Muscle of arm (tissue), 12 donors: ENCODE data around the gene CADM2. TPM values are rescaled to one million over a fixed set of nuclear protein-coding genes. Genes with fewer than 3 reads are reported as not detected.

Experiments
- DNase-seq: peaks from one replicate; pipeline ENCODE4 v3.0.0-alpha.2; 2013
- polyA plus RNA-seq, 12 donors: library from polyadenylated mRNA; unstranded; fragments of 120-200 nt; gene quantifications; one replicate each; pipeline ENCODE4 v1.2.1, GENCODE V29; 2013; ENCODE audit not compliant: insufficient read length in 12 of 12

CADM2 gene
- polyA plus RNA-seq, 12 donors = 2.3 to 28.5 (median 5.5) TPM; not detected in 1

DNA sequence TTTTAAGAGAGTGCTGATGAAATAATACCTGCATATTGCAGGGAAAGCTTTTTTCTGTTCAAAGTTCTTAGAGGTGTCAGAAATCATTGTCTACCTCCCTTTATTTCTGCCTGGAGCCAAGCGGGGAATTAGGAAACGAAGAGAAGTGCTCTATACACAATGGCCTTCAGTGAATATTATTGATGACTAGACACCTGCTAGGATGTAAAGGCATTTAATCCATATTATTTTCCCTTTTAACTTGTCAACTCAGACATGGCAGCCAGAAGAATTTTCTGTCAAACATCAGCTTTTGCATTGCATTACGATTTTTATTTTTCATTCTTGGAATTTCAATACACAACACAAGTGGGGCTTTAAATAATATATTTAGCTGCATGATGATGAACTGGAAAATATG, 24.7 kb downstream of the CADM2 start:
- DNase-seq = no peak

DNA sequence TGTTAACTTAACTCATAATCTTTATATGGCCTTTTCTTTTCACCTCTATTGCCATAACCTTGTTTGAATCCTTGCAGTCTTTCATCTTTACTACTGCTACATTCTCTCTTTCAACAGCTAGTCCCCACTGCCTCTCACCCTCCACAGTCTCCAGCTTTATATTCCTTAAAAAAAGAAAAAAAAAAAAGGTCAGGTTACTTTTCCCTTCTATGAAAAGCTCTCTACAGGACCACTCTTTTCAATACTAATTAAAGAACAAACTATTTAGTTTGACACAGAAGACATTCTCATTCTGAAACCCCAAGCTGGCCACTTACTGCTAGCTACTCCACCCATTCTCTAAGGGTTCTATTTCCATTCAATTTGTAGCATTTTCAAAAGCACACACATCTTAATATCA, 25.6 kb downstream of the CADM2 start:
- no peak for DNase-seq

DNA sequence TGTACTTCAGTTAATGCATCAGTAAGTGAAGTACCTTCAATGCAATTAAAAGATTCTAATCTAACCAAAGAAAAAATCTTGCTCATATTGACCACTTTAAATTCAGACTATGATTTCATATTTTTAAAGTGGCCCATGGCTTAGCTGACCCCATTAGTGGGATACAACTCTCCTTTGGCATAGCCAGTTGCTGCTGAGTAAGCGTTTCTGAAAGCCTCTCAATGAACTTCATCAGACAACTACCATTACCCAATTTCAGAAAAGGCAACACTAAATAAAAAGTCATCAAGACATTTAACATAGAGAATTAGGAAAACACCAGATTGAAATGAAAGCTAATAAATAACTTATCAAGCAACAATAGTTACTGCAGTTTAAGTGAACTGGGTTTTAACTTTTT, 27.0 kb downstream of the CADM2 start:
- no peak for DNase-seq

DNA sequence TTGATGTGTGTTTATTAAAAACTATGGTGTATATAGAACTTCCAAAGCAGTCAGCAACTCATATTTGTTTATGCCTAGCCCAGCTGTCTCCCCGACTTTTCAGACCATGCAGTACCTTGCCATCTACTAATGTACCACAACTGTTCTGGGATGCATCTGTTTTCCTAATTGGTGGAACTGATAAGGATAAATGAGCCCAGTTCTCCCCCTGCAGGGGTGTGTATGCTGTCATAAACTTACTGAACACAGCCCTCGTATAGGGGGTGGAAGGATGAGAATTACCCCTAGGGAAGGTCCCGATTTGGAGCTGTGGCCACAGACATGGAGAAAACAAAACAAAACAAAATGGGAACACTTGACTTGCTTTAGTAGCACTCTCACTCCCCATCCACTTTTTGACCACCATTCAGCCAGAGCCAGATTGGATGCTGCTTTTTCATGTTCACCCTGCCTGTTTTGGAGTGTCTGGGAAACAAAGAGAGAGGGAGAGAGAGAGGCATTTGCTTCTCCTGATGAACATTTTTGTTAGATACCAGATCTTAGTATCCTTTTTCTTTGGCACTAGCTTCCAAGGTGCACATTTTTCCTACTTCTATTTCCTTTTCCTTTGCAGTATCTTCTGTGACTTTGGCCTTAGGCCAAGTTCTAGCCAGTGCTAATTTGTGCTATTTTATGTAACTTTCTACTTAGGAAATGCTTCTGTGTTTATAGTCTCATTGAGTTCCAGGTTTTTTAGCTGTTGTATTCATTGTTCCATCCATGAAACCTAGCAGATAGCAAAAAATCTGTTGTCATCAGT, 29.1 kb downstream of the CADM2 start:
- DNase-seq = no peak

DNA sequence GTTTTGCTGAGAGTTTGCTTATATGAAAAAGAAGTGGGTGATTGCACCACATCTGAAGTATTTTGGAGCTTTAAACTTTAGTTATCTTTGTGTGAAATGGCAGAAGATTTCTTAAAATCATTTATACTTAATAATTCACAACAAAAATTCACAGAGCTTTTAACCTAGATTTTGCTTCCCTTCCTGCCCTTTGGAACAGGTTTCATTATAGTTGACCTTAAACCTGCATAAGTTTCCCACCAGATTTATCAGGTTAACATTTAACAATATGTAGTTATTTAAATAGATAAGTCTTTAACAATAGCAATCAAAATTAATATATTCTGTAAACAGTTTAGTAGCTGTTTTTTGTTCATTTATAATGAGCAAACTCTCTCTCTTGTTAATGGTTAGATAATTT, 30.3 kb downstream of the CADM2 start:
- DNase-seq = no peak

DNA sequence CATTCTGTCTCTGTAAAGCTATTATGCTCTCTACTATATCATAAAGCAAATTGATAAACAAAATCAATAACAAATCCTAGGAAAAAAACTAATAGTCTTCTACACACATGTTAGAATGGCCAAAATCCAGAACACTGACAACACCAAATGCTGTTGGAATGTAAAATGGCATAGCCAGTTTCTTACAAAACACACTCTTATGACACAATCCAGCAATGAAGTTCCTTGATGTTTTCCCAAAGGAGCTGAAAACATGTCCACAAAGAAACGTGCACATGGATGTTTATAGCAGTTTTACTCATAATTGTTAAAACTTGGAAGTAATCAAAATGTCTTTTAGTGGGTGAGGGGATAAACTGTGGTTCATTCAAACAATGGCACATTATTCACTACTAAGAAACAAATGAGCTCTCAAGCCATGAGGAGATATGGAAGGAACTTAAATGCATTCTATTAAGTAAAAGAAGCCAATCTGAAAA, 32.7 kb downstream of the CADM2 start:
- DNase-seq = no peak

DNA sequence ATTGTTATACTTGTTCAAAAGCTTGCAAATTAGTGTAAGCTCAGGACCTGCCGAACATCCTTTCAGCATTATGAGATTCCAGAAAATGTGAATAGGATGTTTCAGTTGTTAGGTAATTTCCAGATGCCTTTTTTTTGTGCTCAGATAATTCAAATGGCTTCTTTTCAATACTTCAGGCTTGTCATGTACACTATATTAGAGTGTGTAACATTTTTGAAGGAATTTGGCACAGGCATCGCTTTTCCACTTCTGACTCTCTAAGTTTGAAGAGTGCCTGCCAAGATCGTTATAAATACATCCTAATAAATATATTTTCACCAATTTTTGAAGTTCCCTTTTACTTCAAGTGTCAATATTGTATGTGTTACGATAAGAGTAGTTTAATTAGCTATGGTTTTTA, 35.2 kb downstream of the CADM2 start:
- DNase-seq = no peak

DNA sequence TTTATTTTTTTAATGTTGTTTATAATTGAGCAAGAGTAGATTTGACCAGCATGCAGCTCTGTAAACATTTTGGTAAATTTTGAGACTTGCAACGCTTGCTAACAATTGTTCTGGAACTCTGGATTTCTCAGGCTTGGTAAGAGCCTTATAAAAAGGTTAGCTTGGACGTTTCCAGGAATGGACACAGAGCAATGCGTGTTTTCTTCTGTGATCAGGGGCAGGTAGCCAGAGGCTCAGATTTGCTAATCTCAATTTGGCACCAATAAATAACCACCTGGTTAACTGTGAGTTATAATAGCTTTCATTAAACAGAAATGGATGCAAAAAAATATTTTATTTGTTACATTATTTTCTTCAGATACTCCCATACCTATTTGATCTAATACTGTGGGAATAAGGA, 39.8 kb downstream of the CADM2 start:
- DNase-seq = no peak

DNA sequence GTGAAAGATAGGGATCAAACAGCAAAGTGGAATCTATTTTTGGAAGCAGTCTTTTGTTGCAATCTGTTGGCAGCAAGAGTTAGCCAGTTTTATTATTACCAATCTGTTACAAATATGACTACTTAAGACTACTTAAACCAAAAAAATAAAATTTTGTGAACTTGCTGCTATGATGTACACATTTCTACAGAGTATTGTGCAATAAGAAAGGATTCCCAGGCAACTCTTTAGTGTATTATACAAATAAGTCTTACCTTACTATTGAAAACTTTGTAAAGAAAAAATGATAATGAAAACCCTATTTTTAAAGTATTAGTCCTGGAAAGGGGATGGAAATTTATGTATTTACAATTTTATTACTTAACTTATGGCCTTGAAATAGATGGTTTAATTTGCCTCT, 44.7 kb downstream of the CADM2 start:
- DNase-seq = no peak

DNA sequence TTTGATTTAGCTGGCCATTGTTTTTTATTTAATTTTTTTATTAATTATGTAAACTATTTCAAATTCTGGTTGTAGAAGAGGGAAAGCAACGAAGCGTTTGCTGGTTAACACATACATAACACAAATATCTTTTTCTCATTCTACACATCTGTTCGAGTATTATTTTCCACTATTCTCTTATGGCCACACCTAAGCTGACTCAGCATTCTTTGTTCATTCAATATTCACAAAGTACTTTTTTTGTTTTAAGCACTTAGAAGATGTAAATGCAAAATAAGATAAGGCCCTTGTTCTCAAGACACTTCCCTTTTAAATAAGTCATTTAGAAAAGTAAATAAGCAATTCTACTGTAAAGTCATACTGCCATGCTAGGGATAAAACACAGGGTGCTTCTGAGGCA, 45.4 kb downstream of the CADM2 start:
- DNase-seq = no peak

DNA sequence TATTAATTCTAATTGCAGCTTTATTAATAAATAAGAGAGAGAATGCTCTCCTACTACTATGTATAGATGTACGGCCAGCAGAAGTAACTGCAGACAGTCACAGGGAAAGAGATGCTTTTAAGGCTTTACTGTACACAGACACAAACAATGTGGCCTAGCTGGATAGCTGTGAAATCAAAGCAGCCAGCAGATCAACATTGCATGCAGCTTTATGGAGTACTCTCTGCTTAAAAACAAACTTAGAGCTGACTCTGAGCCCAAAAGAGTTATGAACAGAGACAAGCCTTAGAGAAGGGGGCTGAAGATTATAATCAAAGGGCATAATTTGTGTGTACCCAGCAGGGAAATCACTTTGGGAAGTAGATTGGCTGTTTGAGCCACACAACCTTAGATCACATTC, 47.2 kb downstream of the CADM2 start:
- no peak for DNase-seq

DNA sequence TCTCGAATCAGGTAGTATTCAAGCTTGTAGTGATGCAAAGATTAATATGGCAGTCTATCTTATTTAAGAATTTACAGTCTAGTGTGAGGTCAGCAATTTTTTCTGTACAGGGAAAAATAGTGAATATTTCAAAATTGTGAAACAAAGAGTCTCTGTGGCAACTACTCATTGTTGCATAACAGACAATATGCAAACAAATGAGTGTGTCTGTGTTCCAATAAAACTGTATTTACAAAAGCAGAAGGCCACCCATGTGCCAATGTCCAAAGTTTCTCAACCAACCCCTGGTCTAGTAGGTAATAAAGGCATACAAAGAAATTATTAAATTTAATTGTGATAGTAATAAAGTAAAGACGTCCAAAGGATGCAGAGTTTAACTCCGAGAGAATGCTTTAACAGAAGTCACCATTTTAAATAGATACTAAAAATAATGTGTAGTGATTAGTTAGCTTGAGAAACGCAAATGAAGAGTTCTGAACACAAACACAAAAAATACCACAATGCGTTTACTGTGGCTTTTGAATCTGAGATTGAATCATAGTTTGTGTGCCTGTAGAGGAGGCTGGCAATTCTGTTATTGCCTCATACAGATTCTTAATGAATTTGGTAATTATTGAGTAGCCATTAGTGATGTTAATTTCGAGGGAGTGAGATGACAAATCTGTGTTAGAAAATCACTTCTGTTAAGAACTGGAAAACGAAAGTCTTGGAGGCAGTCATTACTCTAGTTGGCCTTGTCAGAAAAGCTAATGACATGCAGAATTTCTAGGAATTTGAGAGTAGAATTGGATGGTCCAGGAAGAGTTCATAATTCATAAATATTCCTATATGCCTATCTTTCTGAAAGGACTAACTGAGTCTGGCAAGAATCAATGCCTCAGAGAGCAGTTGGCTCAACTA, 48.7 kb downstream of the CADM2 start:
- no peak for DNase-seq

DNA sequence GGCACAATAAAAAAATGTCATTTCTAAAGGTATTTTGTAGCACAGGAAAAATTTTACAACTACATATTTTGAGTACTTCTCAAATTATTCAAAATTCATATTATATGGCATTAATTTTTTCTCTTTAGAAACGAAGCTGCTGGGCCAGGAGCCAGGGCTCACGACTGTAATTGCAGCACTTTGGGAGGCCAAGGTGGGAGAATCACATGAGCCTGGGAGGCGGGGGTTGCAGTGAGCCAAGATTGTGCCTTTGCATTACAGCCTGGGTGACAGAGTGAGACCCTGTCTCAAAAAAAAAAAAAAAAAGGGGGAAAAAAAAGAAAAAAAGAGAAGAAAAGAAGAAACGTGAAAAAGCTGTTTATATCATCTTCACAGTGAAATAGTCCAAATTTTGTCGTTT, 62.0 kb downstream of the CADM2 start:
- DNase-seq = no peak

DNA sequence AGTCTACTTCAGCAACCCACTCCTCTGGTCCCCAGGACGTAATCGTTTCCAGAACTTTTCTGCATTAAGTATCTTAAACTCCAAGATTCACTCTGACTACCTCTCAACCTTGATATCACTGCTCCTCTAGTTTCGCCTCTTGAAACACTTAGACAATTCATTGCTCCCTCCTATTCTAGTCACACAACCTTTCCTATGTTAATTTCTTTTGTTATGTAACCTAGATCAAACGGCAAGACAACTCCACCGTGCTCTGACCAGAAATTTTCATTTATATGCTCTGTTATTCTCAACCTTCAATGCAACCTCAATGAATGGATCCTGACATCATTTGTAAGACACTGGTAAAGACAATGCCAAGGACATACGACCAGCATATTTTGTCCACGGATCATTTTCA, 71.3 kb downstream of the CADM2 start:
- DNase-seq = no peak

DNA sequence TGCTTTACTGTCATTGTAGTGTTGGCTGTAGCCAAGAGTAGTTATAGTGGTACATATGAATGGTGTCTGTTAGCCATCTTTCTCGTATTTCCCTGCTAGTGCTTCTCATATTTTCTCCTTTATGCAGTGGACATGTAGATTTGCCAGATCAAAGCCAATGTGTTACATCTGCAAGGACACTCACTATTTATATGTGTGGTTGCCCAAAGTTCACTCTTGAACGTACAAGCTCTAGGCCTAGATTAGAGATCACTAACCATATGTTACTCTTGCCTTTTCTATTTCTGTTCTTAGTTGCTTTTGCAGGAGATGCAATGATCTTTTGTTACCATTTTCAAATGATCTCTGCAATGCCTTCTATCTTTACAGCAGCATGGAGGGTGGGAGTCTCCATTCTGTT, 78.4 kb downstream of the CADM2 start:
- DNase-seq = no peak

DNA sequence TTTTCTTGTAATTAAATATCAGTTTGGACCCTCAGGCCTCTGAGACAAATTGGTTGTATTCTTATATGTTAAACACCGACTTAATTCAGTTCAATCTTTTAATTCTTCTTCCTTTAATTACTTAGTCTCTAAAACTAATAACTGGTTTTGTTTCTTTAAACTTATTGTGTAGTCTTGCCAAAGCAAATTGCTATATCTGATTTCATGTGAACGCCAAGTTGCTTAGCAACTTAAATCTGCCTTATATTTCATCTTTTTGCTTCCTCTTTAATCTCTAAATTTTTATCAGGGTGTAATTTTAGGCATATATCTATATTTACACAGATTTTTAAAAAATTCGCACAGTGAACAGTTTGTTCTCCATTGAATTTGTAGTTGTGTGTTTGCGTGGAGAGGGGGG, 82.2 kb downstream of the CADM2 start:
- no peak for DNase-seq

DNA sequence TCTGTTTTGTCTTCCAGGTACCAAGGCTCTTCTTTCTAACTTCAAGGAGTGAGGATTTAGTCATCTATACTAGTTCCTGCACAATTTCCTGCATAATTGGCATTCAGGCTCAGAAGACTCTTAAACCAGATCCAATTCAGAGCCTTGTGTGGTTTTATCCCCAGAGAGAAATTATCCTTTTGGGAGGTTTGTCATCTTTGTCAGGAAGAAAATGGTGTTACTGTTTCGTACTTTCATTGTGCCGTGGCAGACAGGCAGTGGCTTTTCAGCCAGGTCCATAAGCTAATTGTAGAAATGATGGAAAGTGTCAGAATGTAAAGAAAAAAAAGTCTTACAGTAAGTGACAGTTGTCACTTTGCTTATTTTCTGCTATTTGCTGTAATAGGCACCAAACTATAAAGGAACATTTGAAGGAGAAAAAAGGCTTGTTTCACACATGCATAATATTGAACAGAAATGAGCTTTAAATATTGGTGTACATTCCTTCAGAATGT, 82.8 kb downstream of the CADM2 start:
- DNase-seq = no peak

DNA sequence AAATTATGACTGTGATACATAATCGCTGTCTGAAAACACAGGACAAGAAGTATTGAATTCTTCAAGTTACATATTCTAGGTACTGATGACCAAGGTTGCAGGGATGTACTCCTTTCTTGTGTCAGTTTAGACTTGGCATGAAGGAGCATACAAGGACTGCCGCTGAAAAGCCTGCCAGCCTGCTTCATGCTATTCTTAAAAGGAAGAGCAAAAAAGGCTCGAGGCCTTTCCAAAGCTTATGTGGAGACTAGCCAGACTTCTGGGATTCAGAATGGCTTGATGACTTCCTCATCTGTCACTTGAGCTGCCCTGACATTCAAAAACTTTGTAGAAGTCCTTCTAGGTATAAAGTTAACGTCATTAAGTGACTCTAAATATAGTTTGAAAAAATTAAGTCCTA, 92.0 kb downstream of the CADM2 start:
- no peak for DNase-seq

DNA sequence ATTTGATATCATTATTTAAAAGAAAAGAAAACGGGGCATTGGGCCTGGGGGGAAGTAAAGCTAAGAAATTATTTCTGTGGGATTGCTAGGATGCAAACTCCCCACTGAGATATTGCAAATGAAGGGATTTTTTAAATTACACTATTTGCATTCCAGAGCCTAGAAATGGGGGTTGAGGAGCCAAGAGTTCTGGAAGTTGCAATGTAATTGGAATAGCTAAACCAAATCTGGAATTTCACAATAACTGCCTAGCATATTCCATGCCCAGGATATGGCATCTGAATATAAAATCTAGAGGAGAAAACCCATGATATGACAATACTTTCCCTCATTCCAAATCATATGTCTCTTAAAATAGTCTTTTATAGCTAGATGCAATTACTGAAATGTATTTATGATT, 93.0 kb downstream of the CADM2 start:
- no peak for DNase-seq

DNA sequence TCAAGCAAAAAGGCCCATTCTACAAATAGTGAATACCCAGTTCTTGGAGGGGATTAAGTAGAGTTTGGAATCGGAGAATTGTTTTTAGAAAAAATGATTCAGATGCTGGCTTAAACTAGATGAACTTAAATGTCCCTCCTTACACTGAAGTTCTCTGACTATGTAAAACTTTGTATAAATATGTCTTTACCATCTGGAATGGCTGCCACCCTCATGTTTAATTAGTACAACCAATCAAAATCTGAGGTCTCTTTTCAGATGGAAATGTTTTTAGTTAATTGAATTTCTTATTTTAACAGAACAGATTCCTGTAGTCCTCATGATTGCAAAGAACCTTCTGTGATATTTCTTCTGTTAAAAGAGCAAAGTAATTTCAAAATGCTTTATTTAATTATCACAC, 94.8 kb downstream of the CADM2 start:
- DNase-seq = no peak

DNA sequence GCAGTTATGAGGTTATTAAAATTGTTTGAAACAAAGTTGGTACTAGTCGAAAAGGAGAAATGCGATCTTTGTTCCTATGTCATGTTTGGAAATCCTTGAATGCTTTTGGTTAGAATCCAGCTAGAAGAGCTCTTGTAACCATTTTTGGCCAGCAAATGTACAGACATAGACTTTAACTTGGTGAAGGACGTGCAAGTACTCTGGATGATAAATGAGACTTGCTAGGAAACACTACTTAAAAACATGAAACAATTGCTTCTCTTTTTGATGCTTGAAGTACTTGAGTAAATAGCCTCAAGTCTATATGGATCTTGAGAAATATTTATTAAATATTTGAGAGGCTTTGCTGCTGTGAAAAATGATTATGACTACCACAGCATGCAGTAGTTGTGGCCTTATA, 95.8 kb downstream of the CADM2 start:
- DNase-seq = no peak

DNA sequence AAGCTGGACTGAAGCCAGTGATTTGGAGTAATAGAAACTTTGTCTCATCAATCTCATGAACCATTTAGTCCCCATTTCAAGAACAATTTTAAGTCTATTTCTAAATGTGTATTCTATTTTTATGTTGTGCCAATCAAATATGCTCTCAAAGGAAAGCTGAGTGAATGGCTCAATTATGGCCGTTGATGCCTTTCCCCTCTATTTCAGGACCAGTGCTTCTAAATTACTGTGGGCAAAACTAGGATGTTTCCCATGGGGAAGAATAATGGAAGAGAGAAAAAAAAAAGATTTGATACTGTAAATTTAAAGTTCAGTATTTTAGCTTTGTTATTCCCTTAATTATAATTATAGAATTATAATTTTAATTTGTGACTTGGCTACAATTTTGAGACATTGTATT, 110.1 kb downstream of the CADM2 start:
- no peak for DNase-seq

DNA sequence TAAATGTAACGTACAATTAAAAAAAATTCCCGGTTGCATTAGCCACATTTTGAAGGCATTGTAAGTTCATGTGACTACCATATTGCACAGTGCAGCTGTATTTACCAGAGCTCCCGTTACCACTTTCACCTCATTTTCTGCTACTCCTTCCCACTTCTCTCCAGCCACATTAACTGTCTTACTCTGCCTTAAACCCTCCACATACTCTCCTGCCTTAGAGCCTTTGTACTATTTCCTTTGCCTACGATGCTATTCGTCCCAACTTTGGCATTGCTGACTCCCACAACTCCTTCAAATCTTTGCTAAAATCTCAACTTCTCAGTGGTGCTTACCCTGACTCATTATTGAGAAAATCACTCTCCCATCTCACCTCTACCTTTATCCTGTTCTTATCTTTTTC, 115.2 kb downstream of the CADM2 start:
- DNase-seq = no peak
